Effector memory CD8-positive, alpha-beta T cell (primary cell): ENCODE measurements around the gene KCNMA1.

Experiments
- ATAC-seq: fragments of 150-1000 bp; cut with Tn5 transposase; replicated peaks from 2 replicates; pipeline ENCODE4 v1.10.0; 2021; ENCODE audit warnings: mild to moderate bottlenecking, moderate library complexity
- DNase-seq, 3 experiments: peaks; one replicate each; pipeline ENCODE4 v3.0.0; 2021
- H3K27ac Mint-ChIP-seq, 2 donors: one replicate each; pipeline ENCODE4 v1.8.0; 2022; ENCODE audit warnings: mild to moderate bottlenecking in 2 of 2, mixed read lengths in 2 of 2, moderate library complexity in 2 of 2
- H3K27me3 Mint-ChIP-seq, 2 donors: one replicate each; pipeline ENCODE4 v1.8.0; 2022; ENCODE audit warnings: mixed read lengths in 2 of 2
- H3K36me3 Mint-ChIP-seq: one replicate; pipeline ENCODE4 v1.8.0; 2022; ENCODE audit warnings: mild to moderate bottlenecking, moderate library complexity, mixed read lengths; ENCODE audit not compliant: insufficient read depth
- H3K4me1 Mint-ChIP-seq, 2 donors: one replicate each; pipeline ENCODE4 v1.8.0; 2022; ENCODE audit warnings: low read depth in 2 of 2, mixed read lengths in 2 of 2
- H3K4me3 Mint-ChIP-seq, 2 donors: one replicate each; pipeline ENCODE4 v1.8.0; 2022; ENCODE audit warnings: mild to moderate bottlenecking in 2 of 2, mixed read lengths in 2 of 2, moderate library complexity in 2 of 2
- H3K9me3 Mint-ChIP-seq, 2 donors: one replicate each; pipeline ENCODE4 v1.8.0; 2022; ENCODE audit warnings: mixed read lengths in 2 of 2

Gene KCNMA1

DNA sequence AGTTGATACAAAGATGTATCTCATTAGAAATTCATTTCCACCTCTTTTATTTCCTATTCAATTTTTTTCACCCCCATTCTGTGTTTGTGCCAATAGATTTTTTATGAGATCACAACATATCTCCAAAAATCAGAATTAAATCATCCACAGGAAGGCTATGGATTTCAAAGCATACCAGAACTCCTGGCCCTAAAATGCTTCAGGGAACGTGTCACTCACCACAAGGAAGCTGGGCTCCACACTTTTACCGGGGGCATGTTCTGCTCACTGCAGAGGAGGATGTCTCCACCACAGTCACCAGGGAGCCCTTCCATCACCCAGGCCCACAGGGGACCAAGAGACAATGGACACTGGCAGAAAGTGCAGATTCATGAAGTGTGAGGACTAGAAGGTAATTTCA lies 456.8 kb downstream of the KCNMA1 start:
- H3K9me3 Mint-ChIP-seq, result no peaks in the 10 kb centered on the region
- ATAC-seq, result no peak
- no peak overlapping the region for H3K4me3 Mint-ChIP-seq
- no peak overlapping the region for H3K27ac Mint-ChIP-seq
- DNase-seq, result no peak
- H3K27me3 Mint-ChIP-seq, result peaks cover 50 to 75% of the 10 kb centered on the region in 2 donors
- H3K4me1 Mint-ChIP-seq, result no peaks in the 10 kb centered on the region
- no peaks in the 10 kb centered on the region for H3K36me3 Mint-ChIP-seq

DNA sequence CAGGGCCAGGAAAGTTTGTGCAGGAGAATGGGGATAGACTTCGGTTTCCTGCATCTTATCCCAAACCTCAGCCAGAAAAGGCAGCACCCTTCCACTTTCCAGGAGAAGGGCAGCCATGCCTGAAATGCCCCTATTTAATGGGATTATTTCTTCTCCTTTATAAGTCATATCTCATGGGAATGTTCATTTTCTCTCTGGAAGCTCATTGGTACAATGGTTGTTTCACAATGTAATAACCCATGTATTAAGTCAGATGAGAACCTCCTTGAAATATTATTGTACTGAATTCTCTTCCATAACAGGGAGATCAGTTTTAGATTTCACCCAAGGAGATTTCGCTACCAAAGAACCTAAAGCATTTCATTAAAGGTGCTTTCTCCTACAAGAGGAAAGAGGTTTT lies 457.5 kb downstream of the KCNMA1 start:
- Mint-ChIP-seq H3K4me3 (no peak overlapping the region), H3K27ac (no peak overlapping the region), H3K4me1 (no peaks in the 10 kb centered on the region), H3K36me3 (no peaks in the 10 kb centered on the region), H3K27me3 (peaks cover 49 to 75% of the 10 kb centered on the region in 2 donors), H3K9me3 (no peaks in the 10 kb centered on the region)
- ATAC-seq, result no peak
- DNase-seq, result no peak

DNA sequence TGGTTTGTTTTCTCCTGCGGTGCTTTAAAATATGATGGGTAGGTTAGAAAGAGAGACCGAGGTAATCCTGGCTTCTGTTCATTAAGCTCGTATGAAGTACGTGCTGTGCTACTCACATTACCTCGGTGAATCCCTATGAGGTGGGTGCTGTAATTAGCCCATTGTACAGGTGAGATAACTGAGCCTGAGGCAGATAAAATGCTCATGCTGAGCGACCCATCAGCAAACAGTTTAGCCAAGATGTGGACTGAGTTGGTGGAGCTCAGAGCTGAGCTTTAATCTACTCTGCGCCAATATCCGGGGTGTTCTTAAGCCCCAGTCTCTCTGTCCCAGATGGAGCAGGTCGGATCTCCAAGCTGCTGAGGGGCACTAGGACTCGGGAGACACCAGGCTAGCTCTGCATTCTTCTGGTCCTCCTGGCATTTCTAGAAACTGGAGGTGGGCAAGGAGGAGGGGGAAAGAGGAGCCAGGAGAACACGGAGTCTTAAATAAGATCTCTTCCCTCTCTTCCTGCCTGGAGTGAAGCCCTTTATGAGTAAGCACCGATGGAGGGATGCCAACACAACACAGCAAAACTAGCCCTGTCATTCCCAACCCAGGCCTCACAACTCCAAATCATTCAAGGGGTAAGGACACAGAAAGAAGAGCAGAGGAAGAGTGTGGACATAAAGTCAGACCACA lies 458.5 kb downstream of the KCNMA1 start:
- peaks cover 49 to 68% of the 10 kb centered on the region in 2 donors for H3K27me3 Mint-ChIP-seq
- DNase-seq (no peak), ATAC-seq (no peak)
- H3K36me3 Mint-ChIP-seq, result no peaks in the 10 kb centered on the region
- no peaks in the 10 kb centered on the region for H3K4me1 Mint-ChIP-seq
- no peak overlapping the region for H3K27ac Mint-ChIP-seq
- H3K9me3 Mint-ChIP-seq, result no peaks in the 10 kb centered on the region
- no peak overlapping the region for H3K4me3 Mint-ChIP-seq

DNA sequence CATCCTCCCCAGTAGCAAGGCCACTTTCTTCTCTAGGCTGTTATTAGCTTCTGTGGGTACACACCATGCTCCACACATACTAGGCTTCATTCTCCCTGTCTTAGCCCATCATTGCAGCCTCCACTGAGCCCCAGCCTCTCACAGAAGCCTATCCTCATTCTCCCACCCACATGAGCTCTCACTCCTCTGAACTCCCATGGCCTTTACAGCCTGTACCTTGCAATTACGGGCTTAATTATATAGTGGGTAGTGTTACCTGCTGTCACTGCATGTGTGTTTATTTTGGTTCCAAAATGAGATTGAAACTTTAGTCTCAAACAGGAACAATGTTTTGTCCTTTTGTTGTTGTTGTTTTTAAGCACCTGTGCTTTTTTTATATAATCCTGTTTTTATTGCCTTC lies 460.0 kb downstream of the KCNMA1 start:
- Mint-ChIP-seq H3K36me3 (no peaks in the 10 kb centered on the region), H3K27ac (no peak overlapping the region), H3K4me1 (no peaks in the 10 kb centered on the region), H3K27me3 (peaks cover 49 to 54% of the 10 kb centered on the region in 2 donors), H3K9me3 (no peaks in the 10 kb centered on the region), H3K4me3 (no peak overlapping the region)
- ATAC-seq (no peak), DNase-seq (no peak)

DNA sequence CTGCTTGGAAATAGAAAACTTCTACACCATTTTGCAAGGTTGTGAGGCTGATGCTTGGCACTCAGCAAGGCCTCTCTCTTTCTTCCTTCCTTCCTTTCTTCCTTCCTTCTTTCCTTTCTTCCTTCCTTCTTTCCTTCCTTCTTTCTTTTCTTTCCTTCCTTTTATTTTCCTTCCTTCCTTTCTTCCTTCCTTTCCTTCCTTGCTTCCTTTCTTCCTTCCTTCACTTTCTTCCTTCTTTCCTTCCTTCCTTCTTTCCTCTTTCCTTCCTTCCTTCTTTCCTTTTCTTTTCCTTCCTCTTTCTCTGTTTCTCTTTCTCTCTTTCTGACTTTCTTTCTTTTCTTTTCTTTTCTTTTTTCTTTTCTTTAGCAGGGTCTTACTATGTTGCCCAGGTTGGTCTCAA lies 460.4 kb downstream of the KCNMA1 start:
- Mint-ChIP-seq H3K9me3 (no peaks in the 10 kb centered on the region), H3K27me3 (peaks cover 49% of the 10 kb centered on the region in 2 donors), H3K4me1 (no peaks in the 10 kb centered on the region), H3K4me3 (no peak overlapping the region), H3K36me3 (no peaks in the 10 kb centered on the region), H3K27ac (no peak overlapping the region)
- ATAC-seq (no peak), DNase-seq (no peak)

DNA sequence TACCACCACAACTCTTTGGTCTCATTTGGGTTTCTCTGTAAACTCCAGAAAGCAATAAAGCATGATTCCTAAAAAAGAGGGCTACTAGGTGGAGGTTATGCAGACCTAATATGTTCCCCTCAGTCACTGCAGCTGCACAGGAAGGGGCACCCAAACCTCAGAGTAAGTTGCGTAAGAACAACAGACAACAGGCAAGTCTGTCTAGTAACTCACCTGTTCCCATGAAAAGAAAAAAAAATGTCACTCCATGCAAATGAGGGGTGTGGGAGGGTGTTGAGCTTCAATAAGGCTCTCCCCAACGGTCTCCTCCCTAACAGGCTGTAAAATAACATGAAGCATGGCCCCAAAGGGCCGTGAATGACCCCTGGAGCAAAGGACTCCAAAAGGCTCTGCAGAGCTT lies 461.4 kb downstream of the KCNMA1 start:
- no peaks in the 10 kb centered on the region for H3K36me3 Mint-ChIP-seq
- ATAC-seq, result no peak
- H3K4me3 Mint-ChIP-seq, result no peak overlapping the region
- peaks cover 42 to 44% of the 10 kb centered on the region in 2 donors for H3K27me3 Mint-ChIP-seq
- no peak overlapping the region for H3K27ac Mint-ChIP-seq
- H3K9me3 Mint-ChIP-seq, result no peaks in the 10 kb centered on the region
- H3K4me1 Mint-ChIP-seq, result no peaks in the 10 kb centered on the region
- no peak for DNase-seq

DNA sequence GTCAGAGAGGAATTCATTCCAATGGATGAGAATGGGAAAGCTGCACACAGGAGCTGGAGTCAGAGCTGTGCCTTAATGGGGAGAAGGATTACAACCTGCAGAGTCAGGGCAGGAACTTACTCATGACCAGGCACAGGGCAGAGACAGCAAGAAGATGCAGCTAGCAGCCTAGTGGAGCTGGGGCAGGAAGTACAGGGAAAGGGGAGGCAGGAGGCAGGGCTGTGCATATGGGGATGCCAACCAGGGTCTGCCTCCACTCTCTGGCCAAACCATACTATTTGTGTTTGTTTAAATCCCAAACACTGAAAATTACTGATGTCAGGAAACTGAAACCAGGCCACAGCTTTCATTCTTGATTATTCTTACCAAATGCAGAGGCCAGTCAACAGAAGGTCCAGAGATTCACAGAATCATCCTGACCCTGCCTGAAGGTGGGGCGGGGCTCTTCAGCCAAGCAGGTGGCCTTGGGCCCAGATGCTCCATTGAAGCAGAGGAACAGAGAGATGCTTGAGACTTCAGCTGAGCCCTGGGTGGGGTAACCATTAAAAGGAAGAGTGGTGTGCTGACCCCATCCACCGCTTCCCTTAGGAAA lies 461.9 kb downstream of the KCNMA1 start:
- ATAC-seq (no peak), DNase-seq (no peak)
- H3K27me3 Mint-ChIP-seq, result peaks cover 37 to 39% of the 10 kb centered on the region in 2 donors
- H3K27ac Mint-ChIP-seq, result no peak overlapping the region
- H3K4me1 Mint-ChIP-seq, result no peaks in the 10 kb centered on the region
- H3K4me3 Mint-ChIP-seq, result no peak overlapping the region
- H3K36me3 Mint-ChIP-seq, result no peaks in the 10 kb centered on the region
- no peaks in the 10 kb centered on the region for H3K9me3 Mint-ChIP-seq

DNA sequence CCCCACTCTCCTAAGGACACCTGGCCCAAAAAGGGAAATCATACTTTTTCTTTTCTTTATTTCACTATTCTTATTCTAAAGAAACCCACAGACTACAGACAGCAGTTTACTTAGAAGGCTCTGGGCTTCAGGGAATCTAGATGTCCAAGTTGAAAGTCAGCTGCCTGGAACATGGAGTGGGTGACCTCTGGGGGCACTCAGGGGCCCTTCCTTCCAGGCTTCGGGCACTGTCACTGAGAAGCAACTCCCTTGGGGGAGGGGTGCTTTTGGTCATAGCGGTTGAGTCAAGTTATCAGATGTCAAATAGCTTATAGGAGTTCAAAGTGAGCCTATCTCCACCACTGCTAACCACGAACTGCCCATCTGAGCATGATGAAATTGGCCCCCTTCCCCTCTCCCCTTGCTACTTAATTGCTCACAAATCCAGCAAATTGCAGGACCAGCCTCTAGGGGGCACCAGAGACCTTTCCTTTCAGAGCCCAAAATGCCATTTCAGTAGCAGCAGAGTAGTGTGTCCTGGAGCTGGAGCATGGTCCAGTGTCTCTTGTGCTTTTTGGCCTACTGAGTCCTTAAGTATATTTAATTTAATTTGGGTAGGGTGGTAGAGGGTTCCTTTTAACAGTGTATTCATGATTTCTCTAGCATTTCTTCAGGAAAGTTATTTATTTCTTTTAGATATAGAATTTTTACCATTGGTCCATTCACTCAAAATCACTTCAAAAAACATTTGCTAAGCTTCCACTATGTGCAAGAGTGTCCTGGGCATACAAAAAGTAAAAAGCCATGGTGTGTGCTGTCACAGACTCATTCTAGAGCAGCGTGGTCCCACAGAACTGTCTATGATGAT lies 463.8 kb downstream of the KCNMA1 start:
- Mint-ChIP-seq H3K27ac (no peak overlapping the region), H3K36me3 (no peaks in the 10 kb centered on the region), H3K9me3 (no peaks in the 10 kb centered on the region), H3K27me3 (peaks cover 23 to 24% of the 10 kb centered on the region in 2 donors), H3K4me1 (no peaks in the 10 kb centered on the region), H3K4me3 (no peak overlapping the region)
- ATAC-seq, result peak; percentile 44
- DNase-seq, result peak; percentile 68 to 72 (median 69)

DNA sequence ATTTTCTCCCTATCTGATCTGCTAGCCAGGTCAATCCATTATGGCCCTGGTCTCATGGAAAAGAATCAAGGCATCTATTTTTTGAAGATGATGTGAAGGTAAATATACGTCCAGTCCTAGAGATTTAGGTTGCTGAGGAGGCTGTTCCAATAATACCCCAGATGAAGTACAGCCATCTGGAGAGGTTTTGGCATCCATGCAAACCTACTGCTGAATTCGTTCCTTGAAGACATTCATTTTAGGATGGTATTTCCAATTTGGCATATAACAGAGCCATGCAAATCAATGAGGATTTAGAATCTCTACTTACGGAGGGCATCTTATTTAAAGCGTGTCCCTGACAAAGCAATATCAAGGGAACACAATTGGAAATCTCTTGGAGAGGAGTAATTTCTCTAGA lies 465.5 kb downstream of the KCNMA1 start:
- no peak overlapping the region for H3K4me3 Mint-ChIP-seq
- no peaks in the 10 kb centered on the region for H3K4me1 Mint-ChIP-seq
- H3K27me3 Mint-ChIP-seq, result peaks cover 7 to 15% of the 10 kb centered on the region in 2 donors
- ATAC-seq (no peak), DNase-seq (no peak)
- H3K36me3 Mint-ChIP-seq, result no peaks in the 10 kb centered on the region
- H3K9me3 Mint-ChIP-seq, result no peaks in the 10 kb centered on the region
- no peak overlapping the region for H3K27ac Mint-ChIP-seq

DNA sequence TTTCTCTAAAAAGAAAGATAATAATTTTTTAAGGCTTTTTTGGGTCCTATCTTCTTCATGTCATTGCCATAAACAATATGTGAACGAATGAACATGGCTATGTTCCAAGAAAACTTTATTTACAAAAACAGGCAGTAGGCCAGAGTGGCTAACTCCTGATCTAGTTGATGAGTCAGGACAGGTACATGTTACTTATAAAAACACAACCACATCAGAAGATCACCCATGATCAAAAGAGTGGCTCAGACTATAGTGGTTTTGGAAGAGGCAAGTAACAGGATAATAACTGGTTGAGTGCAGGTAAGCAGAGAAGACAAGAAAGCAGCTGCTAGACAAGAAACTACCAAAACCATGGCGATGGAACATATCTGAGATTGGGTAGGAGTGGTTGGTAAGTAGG lies 468.7 kb downstream of the KCNMA1 start:
- Mint-ChIP-seq H3K4me3 (no peak overlapping the region), H3K27ac (no peak overlapping the region), H3K27me3 (peaks cover 20% of the 10 kb centered on the region in 2 donors), H3K4me1 (peaks cover 0 to 4% of the 10 kb centered on the region in 2 donors), H3K36me3 (no peaks in the 10 kb centered on the region), H3K9me3 (no peaks in the 10 kb centered on the region)
- ATAC-seq, result no peak
- DNase-seq, result no peak

DNA sequence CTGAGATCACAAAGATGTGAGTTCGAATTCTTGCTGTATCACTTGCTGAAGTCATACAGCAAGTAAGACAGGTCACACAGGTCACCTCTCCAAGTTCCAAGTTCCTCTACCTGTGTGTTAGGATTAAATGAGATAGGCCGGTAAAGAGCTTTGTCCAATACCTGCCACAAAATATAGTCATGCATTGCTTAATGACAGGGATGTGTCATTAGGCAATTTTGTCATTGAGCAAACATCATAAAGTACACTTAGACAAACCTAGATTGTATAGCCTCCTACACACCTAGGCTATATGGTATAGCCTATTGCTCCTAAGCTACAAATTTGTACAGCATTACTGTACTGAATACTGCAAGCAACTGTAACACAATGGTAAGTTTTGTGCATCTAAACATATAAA lies 469.4 kb downstream of the KCNMA1 start:
- ATAC-seq (no peak), DNase-seq (no peak)
- Mint-ChIP-seq H3K36me3 (no peaks in the 10 kb centered on the region), H3K9me3 (no peaks in the 10 kb centered on the region), H3K4me3 (no peak overlapping the region), H3K27me3 (peaks cover 26 to 27% of the 10 kb centered on the region in 2 donors), H3K4me1 (peaks cover 0 to 4% of the 10 kb centered on the region in 2 donors), H3K27ac (no peak overlapping the region)

DNA sequence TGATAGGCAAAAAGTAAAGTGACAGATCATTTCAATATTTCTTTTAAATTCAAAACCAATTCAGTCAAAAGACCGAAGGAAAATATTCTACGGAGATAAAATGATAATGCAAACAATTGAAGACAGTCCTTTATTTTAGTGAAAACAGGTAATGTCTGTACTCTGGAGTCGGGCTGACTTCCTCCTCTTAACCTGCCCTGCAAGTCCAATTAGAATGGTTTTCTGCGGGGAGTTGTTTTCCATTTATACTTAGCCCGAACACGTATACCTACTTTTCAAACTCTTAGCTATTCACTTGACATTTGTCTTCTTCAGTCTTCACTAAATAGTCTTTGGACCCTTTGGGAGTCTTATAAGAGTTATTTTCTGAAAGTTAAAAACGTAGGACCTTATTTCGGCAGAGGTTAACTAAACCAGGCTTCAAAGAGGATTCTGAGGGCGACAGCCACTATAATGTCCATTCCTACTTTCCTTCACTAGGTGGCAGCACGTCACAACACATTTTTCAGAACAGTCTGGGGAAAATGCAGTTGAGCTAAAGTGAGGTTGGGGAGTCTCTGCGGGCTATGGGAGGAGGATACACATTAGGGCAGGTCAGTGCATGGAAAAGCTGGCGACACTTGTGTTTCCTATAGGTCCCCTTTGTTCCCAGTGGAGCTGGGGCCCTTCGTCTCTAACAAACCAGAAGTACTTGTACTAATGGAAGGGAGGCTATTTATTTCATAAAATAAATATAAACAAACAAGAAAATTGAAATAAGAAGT lies 472.0 kb downstream of the KCNMA1 start:
- Mint-ChIP-seq H3K36me3 (no peaks in the 10 kb centered on the region), H3K27me3 (peaks cover 26 to 33% of the 10 kb centered on the region in 2 donors), H3K4me1 (peaks cover 0 to 4% of the 10 kb centered on the region in 2 donors), H3K9me3 (no peaks in the 10 kb centered on the region), H3K4me3 (peak overlapping the region; percentile 17 to 34), H3K27ac (no peak overlapping the region)
- DNase-seq (peak; percentile 18 to 38 (median 30)), ATAC-seq (peak; percentile 59)

DNA sequence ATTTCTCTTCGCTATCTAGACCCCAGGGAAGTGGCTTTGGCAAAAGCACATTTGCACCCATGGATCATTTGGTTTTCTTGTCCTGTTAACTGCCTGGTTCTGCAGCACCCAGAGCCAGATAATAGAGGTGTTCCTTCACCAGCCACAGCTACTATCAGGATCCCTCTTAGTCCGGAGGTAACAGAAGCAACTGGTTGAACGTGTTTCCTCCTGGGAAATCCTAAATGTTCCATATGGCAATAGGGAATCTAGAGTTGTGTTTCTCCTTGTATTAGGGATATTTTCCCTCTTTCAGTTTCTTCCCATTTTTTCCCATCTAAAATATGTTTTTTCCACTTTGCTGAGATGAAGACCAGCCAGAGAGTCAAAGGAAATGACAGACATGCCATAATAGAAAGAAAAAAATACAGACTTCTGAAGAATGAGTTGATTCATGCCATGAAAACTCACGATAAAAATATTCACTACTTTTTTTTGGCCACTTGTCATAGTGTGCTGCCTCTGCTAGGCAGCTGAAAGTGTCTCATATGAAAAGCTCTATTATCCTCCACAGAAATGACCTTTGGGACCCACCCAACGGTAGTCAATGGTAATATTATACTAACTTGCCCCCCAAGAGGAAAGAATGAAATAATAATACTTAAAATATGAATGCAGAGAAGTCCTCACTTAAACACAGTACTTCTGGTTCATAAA lies 472.8 kb downstream of the KCNMA1 start:
- peaks cover 0 to 4% of the 10 kb centered on the region in 2 donors for H3K4me1 Mint-ChIP-seq
- H3K9me3 Mint-ChIP-seq, result no peaks in the 10 kb centered on the region
- H3K4me3 Mint-ChIP-seq, result no peak overlapping the region
- no peaks in the 10 kb centered on the region for H3K36me3 Mint-ChIP-seq
- DNase-seq (no peak), ATAC-seq (no peak)
- peaks cover 30 to 36% of the 10 kb centered on the region in 2 donors for H3K27me3 Mint-ChIP-seq
- H3K27ac Mint-ChIP-seq, result no peak overlapping the region
